Measurements from ENCODE around the gene RTL10.

Gene RTL10

DNA sequence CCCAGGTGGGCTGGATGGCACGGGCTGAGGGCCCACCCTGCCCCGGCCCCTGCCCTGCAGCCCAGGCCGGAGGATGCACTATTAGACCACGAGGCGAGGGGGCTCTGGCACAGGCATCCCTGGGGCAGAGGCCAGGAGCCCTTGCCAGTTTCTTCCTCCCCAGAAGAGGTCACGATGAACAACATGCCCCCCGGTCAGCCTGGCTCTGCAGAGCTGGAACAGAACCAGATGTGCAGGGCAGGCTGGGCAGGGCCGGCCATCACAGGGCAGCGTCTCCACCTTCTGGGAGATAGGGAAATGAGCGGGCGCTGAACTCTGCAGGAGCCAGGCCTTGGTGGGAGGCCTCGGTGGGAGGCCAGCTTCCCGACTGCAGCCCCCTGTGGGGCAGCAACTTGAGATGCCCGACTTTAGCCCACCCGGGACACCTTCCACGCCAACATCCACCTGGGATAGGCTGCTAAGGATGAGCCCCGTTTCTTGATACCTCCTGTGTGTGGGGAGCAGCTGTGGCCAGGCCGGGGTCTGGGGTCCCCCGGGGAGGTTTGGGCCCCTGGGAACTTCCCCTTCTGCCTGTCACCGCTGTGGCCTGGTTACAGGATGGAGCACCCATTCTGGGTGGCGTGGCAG lies 21.8 kb upstream of the RTL10 start:
- DNase-seq (ENCODE audit: low read depth in 4 of 4, low spot score in 1 of 4) = no peak

DNA sequence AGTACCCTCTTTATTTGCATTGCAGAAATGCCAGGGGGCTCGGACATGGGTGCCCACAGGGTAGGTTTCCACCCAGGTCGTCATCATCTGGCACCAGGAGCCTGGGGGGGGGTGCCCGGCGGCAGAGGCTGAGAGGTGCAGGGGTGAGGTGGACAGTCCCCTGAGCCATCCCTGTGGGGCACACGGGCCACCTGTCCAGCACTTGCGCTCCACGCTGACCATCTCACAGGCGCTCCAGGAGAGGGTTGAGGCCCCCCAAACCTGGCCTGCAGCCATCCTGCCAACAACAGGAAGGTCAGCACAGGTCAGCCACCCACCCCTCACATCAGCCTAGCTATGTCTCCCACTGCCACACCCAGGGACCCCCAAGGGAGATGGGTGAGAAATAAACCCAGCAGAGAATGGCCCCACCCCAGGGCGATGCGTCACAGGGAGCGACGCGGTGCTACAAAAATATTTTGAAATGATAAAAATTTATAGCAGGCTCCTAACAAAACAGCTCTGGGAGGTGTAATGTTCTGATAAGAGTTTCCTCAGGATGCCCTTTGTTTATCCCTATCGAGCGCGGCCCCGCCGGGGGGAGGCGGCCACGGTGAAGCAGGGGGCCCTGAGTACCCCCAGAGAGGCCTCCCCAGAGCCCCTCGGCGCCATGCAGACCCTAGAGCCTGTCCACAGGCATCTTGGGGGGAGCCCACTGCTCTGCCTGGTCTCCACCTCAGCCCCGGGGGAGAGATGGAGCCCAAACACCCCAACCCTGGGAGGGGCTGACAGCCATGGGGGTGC lies 21.0 kb upstream of the RTL10 start:
- DNase-seq (ENCODE audit: low read depth in 4 of 4, low spot score in 1 of 4) = no peak

DNA sequence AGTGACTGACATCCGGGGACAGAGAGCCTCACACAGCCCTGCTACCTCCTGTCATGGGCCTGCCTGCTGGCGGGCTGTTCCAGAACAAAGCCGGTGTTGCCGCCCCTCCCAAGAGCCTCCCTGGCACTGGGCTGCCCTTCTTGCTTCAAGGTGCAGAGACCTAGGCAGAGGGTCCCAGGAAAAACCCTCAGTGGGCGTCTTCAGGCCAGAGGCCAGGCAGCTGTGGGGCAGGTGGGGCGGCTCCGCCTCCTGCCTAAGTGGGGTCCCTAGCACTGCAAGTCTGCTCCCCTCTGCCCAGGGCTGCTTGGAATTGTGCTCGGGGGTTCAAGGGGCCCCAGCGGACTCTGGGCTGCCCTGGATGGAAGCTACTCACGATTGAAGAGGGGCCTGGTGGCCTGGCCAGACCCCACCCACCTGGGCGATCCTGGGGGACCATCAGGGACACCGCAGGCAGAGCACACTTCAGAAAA lies 20.4 kb upstream of the RTL10 start:
- DNase-seq (ENCODE audit: low read depth in 4 of 4, low spot score in 1 of 4) = no peak

DNA sequence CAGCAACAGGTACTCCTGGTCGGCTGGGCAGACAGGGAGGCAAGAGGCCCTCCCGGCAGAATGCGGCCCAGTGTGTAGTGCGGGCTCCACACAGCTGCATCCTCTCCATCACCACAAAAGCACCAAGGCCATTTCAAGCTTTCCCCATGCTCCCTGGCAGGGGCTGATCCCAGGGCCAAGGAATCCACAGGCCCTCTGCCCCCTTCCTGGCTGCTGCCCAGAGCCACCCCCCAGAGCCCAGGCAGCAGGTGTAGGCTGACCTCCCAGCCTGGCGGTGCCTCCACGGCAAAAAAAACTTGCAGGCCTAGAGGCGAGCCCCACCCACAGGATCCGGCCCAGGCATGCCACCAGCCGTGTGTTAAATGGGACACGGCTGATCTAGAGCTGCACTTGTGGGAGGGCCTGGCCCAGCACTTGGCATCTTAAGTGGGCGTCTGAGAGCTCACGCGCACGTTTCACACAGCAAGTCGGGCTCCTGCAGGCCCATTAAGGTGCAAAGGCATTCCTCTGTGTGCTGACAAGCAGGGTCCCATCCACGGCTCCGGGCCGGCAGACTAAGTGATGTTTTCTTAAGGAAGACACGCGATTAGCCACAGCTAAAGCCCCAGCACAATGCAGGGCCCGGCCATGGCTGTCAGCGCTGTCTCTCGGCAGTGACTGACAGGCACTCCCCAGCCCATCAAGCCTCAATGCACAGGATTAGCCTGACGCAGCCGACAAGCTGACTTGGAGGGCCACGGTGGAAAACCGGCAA lies 19.8 kb upstream of the RTL10 start:
- no peak for DNase-seq (ENCODE audit: low read depth in 4 of 4, low spot score in 1 of 4)

DNA sequence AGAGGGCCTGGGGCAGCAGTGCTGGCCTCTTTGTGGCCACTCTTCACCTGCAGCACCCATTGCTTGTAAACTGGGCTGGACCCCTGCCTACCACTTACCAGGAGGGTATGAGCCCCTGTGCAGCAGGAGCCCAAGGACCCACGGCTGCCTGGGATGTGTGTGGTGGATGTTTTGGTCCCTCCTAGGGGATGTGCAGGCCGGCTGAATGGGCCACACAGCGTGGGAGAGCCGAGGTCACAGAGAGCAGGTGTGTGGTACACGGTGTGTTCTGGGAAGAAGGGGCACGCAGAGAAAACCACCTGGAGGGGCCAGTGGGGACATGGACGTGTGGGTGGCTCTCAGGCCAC lies 19.3 kb upstream of the RTL10 start:
- DNase-seq (ENCODE audit: low read depth in 4 of 4, low spot score in 1 of 4) = no peak

DNA sequence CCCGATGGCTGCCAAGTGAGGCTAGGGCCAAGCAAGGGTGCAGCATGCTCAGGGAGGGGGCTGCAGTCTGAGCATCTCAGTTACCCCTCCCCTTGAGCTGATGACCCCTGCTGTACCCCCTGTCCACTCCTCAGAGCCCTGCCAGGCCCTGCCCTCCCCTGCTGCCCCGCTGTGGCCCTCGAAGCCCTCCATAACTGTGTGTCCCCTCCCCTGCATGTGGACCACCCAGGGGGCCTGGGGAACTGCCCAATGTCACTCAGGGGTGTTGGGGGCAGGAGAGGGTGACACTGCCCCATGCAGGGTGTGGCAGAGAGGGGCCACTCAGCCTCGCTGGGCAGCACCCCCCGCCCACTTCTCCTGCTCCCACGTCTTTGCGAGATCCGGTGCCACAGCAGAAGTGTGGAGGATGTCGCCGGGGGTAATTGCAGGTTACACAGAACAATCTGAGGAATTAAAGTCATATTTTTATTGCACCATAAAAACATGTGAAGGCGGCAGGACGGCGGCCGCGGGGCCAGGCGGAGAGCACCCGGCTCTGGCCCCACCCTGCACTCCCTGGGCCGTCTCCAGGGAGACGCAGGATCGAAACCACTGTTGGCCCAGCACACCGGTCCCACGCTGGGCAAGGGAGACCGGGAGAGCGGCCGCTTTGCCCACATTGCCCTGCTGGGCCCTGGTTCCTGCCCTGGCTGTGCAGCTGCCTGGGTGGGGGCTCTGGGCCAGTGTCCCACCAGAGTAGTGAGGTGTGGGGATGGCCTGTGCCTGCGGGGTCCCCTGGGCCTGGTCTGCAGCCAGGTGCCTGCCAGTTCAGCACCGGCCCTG lies 18.7 kb upstream of the RTL10 start:
- no peak for DNase-seq (ENCODE audit: low read depth in 4 of 4, low spot score in 1 of 4)

DNA sequence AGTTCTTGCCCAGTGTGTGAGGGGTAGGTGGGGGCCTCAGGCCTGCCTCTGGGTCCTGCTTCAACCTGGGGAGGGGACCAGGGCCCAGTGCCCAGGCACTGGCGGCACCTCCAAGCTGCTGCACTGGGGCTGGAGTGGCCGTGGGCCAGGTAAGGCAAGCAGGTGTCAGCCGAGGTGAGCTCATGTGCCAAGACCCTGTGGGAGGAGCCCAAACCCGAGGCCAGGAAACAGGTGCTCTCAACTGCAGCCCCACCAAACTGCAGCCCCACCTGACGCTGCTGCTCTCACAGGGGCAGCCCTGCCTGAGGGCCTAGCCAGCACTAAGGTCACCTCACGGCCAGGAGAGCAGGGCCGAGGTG lies 18.1 kb upstream of the RTL10 start:
- DNase-seq (ENCODE audit: low read depth in 4 of 4, low spot score in 1 of 4) = no peak

DNA sequence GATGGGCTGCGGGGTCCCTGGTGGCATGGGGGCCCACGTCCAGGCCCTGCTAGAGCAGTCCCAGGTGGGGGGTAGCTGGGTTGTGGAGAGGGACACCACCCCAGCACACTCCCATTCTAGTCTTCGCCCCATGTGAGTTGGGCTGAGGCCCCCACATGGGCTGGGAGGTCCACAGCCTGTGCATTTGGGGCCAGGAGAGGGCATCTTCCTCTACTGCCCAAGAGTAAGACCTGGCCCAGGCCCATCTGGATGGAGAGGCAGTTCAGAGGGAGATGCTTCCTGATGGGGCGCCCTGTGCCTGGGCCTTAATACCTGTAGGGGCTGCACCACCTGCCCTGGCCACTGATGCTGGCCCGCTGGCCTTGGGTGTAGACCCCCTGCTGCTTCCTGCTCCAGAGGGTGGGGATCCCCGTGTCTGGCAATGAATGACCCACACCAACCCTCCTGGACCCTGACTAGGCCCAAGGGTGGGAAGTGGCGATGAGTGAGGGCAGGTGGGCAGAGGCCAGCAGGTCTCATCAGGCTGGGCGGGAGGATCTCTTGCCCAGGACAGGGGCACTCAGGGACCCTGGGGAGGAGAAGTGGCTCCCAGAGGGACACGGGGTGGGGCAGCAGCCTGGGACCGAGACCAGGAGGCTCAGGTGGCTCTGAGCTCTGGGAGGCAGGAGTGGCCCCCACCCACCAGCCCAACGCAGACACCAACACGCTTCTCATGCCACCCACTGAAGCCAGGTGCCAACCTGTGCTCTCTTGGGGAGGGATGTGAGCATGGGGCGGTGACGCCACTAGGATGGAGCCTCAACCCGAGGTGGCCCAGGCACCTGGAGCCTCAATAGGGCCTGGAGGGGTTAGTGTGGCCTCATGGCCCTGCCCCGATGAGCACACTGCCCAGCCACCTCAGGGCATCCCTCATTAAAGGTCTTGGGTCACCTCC lies 17.4 kb upstream of the RTL10 start:
- DNase-seq (ENCODE audit: low read depth in 4 of 4, low spot score in 1 of 4) = no peak

DNA sequence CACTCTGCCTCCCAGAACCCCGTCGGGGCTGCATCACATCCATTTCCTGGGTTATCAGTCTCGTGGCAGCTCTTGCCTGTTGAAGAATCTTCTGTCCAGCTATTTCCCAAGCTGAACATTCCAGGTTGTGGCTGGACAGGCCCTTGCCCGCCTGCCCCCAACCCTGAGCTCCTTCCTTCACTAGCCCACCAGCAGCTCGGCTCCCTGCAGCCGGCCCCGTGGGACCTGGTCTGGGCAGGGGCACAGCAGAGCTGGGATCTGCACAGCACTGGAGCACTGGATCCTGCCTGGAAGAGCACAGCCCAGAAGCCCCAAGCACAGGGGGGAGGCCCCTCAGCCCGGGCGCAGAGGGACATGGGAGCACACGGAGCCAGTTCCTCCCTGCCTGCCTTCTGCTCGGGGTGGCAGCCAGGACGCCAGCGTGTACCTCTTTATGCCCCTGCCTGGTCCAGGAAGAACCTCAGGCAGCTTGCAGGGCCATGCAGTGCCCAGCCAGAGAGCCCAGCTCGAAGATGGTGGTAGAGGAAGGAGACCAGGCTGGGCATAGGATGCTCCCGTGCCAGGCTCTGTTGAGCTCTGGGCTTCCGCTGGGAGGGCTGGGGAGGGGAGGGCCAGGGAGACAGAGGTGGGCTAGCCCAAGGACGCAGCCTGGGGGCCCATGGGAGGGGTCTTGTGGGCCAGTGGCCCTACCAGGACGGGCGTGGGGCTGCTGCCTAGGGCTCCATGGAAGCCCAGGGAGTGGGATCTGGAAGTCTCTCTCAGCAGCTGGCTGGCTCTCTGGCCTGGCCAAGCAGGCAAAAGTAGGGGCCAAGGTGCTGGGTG lies 16.6 kb upstream of the RTL10 start:
- no peak for DNase-seq (ENCODE audit: low read depth in 4 of 4, low spot score in 1 of 4)

DNA sequence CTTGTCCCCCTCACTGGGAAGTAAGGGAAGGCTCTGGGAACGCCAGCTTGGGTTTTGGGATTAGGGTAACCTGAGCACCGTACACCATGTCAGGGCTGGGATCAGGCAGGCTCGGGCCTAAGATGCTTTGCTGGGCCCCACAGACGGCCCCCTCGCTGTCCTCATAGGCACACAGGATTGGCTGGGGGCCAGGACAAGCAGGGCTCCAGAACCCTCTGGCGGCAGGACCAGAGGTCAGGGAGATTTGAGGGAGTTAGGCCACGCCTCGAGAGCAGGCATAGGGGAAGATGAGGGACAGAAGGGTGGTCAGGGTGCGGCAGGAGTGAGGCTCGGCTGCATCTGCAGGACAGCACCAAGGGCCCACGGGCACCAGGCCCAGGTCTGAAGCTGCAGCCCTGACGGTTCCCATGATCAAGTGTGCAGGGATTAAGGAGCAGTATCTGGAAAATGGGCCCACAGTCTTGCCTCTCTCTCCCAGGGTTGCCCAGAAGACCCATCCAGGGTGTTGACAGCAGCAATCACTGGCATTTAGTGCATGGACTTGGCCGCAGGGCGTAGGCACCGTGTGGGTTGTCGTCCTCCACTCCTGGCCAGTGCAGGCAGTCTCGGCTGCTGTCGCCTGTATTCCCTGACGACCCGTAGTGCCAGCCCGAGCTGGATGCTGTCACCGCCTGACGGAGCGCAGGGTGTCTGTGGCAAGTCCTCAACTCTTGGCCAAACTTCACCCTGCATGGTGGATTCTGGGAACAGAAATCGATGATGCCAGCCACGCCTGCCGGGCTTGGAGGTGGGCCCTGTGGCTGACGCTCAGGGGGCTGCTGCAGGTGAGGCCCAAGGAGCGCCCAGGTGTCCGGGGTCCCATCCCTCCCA lies 15.7 kb upstream of the RTL10 start:
- no peak for DNase-seq (ENCODE audit: low read depth in 4 of 4, low spot score in 1 of 4)

DNA sequence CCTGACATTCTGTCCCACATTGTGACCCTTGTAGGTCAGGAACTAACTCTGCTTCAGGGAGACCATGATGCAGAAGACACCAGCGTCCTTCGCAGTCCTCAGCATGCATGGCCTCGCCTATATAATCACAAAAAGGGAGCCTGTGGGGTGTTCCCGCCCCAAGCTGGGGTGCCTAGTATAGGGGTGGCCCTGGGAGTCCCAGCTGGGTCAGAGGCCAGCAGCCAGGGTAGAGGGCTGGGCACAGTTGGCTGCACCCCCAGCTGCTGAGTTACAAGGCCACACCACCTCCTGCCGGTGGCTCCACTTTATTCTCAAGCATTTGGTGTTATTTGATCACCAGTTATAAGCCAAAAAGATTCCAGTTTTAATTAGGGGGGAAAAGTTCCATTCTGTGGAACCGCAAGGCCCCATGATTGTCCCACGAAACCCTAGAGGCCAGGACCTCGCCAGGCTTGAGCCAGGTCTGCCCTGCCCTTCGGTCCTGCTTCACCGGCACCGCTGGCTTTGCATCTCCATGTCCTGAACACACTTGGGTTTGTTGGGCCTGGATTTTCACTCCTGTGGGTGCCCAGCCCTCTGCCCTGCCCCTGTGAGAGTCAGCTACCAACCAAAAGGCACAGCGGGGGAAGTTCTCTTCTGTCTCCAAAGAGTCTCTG lies 15.0 kb upstream of the RTL10 start:
- DNase-seq (ENCODE audit: low read depth in 4 of 4, low spot score in 1 of 4) = no peak

DNA sequence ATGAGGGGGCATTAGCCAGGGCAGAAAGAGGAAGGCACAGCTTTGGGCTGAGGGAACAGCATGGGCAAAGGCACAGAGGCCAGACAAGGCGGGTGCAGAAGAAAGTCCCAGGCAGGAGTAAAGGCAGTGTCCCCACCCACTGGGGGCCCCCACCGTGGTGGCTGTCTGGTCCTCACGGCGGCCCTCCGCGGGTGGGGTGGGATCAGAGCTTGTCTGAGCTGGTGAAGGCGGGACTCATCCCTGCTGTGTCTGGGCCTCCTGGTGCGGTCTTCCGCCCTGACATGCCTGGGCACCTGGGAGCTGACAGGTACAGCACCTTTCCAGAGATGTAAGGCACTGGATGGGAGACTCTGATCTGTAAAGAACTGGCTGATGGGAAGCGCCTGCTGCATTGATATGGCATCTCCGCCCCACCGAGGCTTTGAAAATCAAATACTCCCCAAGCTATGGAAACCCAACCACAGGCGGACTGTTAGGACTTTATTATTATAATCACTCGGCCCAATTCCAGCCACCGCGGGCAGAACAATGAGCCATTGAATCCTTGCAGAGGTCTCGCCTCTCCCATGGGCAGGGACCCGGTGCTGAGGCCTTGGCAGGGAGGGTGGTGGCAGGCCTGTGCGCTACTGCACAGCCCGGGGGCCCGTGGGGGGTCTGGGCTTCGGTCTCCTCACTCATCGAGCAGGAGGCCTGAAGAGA lies 14.2 kb upstream of the RTL10 start:
- no peak for DNase-seq (ENCODE audit: low read depth in 4 of 4, low spot score in 1 of 4)

DNA sequence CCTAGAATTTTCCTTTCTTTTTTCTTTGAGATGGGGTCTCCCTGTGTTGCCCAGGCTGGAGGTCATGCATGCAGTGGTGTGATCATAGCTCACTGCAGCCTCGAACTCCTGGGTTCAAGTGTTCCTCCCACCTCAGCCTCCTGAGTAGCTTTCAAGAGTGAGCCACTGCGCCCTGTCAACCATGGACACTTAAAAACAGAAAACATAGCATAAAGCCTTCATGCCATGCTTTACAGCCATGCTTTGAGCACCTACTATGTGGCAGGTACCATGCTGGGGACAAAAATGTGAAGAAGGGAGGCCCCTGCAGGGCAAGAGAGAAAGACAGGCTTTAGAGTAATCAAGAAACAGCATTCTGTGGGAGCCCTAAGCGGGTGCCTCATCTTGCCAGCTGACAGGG lies 13.7 kb upstream of the RTL10 start:
- no peak for DNase-seq (ENCODE audit: low read depth in 4 of 4, low spot score in 1 of 4)

DNA sequence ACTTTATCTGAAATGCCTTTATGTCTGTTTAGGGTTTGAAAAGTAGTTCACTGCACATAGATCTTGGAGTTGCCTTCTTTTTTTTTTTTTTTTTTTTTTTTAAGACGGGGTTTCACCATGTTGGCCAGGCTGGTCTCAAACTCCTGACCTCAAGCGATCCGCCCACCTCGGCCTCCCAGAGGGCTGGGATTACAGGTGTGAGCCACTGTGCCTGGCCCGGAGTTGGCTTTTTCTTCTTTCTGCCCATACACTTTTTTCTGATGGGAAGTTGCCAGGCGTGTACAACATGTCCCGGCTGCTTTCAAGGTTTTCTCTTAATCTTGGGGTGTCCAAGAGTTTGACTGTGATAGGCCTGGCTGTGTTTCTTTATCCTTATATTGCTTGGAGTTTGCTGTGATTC lies 12.9 kb upstream of the RTL10 start:
- no peak for DNase-seq (ENCODE audit: low read depth in 4 of 4, low spot score in 1 of 4)

DNA sequence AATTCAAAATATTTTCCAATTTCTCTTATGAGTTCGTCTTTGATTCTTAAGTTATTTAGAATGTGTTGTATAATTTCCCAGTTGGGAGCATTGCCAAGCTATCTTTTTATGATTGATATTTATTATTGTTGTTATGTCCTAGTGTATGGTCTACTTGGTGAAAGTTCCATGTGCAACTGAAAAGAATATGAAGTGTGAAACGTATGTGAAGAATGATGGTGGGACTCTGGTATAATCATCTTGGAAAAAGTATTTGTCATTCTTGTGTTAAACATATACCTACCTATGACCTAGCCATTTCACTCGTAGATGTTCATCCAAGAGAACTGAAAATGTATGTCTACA lies 12.0 kb upstream of the RTL10 start:
- no peak for DNase-seq (ENCODE audit: low read depth in 4 of 4, low spot score in 1 of 4)

DNA sequence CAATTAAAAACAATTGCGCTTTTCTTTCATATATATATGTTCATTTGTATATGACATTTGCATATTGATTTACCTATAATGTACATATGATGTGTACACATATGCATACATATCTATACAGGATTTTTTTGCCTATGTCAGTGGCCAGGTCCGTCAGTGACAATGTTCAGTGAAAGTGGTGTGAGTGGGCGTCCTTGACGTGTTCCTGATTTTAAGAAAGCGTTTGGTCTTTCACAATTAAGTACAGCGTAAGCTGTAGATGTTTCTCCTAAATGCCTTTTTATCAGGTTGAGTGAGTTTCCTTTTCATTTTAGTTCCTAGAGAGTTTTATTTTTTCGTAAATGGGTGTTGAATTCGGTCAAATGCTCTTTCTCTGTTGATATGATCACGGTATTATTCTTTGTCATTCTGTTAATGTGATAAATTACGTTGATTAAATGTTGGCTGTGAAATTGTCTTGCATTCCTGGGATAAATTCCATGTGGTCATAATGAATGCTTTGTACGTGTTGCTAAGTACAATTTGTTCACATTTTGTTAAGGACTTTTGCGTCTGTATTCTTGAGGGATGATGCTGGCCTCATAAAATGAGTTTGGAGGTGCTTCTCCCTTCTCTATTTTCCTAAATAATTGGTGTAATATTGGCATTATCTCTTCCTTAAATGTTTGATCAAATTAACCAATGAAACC lies 10.6 kb upstream of the RTL10 start:
- DNase-seq (ENCODE audit: low read depth in 4 of 4, low spot score in 1 of 4) = no peak

DNA sequence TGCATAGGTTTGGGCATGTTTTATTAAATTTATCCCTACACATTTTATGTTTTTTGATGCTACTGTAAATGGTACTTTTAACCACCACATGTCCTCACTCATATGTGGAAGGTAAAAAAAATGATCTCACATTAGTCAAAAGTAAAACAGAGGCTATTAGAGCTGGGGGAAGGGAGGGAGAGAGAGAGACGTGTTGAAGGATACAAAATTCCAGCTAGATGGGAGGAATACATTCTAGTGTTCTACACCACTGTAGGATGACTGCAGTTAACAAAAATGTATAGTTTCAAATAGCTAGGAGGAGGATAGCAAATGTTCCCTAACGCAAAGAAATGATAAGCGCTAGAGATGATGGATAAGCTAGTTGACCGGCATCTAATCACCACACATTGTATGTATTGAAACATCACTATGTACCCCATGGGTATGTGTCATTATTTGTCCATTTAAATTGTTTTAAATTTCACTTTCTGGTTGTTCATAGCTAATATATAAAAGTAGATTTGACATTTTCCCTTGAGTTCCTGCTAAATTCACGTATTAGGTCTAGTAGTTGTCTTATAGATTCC lies 9.9 kb upstream of the RTL10 start:
- no peak for DNase-seq (ENCODE audit: low read depth in 4 of 4, low spot score in 1 of 4)

Measured in stimulated activated CD4-positive, alpha-beta T cell treated with anti-CD3 and anti-CD28 coated beads, Interleukin-1b, Interleukin-23, amount 100 ng/mL, for 24 hours (primary cell).